ENCODE results near the gene ADGRD2. TPM values are rescaled to one million over a fixed set of nuclear protein-coding genes. Genes with fewer than 3 reads are reported as not detected.

Gene ADGRD2
- total RNA-seq, 1 experiment from 2014 or later = 1.5 TPM

- H2BK120ac ChIP-seq (ENCODE audit: low read depth, low read length, poor library complexity, severe bottlenecking) = no peak overlapping the region
- H3K36me3 Mint-ChIP-seq (ENCODE audit: insufficient read depth in 1 of 3, low read depth in 3 of 3) = peaks cover 29 to 38% (median 32%) of the 10 kb centered on the region in 3 experiments
- H3K79me2 ChIP-seq (ENCODE audit: insufficient read depth, low read length) = no peaks in the 10 kb centered on the region
- peaks cover 2% of the 10 kb centered on the region for H3K23me2 ChIP-seq (ENCODE audit: insufficient read length, low read depth, low read length, poor library complexity, severe bottlenecking)
- no peak overlapping the region for H4K91ac ChIP-seq (ENCODE audit: insufficient read length, low read depth, low read length)
- H3K23ac ChIP-seq (ENCODE audit: insufficient read length, low read depth, low read length) = no peak overlapping the region
- DNase-seq = no peak
- H3K4me1 Mint-ChIP-seq = peaks cover 14 to 19% of the 10 kb centered on the region in 2 experiments
- no peak overlapping the region for H3K14ac ChIP-seq (ENCODE audit: insufficient read depth, low read length)
- no peak overlapping the region for H3K9ac ChIP-seq (ENCODE audit: extremely low read depth, insufficient read length, low read length)
- no peak overlapping the region for H2BK5ac ChIP-seq (ENCODE audit: insufficient read length, low read length)
- H2BK12ac ChIP-seq (ENCODE audit: insufficient read length, low read depth, low read length) = no peak overlapping the region
- H3K18ac ChIP-seq (ENCODE audit: insufficient read length, low read depth, low read length) = no peak overlapping the region
- H2BK15ac ChIP-seq (ENCODE audit: low read depth, low read length) = no peak overlapping the region
- H4K5ac ChIP-seq (ENCODE audit: insufficient read length, low read depth, low read length) = no peak overlapping the region
- TF ChIP-seq, protein P1, sequence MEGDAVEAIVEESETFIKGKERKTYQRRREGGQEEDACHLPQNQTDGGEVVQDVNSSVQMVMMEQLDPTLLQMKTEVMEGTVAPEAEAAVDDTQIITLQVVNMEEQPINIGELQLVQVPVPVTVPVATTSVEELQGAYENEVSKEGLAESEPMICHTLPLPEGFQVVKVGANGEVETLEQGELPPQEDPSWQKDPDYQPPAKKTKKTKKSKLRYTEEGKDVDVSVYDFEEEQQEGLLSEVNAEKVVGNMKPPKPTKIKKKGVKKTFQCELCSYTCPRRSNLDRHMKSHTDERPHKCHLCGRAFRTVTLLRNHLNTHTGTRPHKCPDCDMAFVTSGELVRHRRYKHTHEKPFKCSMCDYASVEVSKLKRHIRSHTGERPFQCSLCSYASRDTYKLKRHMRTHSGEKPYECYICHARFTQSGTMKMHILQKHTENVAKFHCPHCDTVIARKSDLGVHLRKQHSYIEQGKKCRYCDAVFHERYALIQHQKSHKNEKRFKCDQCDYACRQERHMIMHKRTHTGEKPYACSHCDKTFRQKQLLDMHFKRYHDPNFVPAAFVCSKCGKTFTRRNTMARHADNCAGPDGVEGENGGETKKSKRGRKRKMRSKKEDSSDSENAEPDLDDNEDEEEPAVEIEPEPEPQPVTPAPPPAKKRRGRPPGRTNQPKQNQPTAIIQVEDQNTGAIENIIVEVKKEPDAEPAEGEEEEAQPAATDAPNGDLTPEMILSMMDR (conservative IDR thresholded peaks at IDR 0.05) = no peak
- H2BK20ac ChIP-seq (ENCODE audit: low read depth, low read length, poor library complexity, severe bottlenecking) = no peak overlapping the region
- no peaks in the 10 kb centered on the region for H3K9me3 ChIP-seq (ENCODE audit: control insufficient read depth, low read depth, low read length)
- H2AFZ ChIP-seq (ENCODE audit: low read length) = no peak overlapping the region
- H2AK5ac ChIP-seq (ENCODE audit: insufficient read length, low read length) = no peak overlapping the region
- H3T11ph ChIP-seq (ENCODE audit: low read length) = no peak overlapping the region
- no peak overlapping the region for H3K27ac ChIP-seq (ENCODE audit: insufficient read length, low read depth, low read length)
- no peak overlapping the region for H3K56ac ChIP-seq (ENCODE audit: insufficient read length, low read depth, low read length)
- no peak overlapping the region for H3K4ac ChIP-seq (ENCODE audit: low read depth, low read length)
- H3K4me2 ChIP-seq (ENCODE audit: insufficient read depth, insufficient read length, low read length) = no peak overlapping the region
- no peak overlapping the region for H3K27ac Mint-ChIP-seq
- H4K20me1 ChIP-seq (ENCODE audit: control insufficient read depth, insufficient read depth, insufficient read length) = no peaks in the 10 kb centered on the region
- H3K79me1 ChIP-seq (ENCODE audit: insufficient read depth, low read depth, low read length, poor library complexity, severe bottlenecking) = no peaks in the 10 kb centered on the region
- no peak overlapping the region for H3K4me3 Mint-ChIP-seq
- H3K9me3 Mint-ChIP-seq = no peaks in the 10 kb centered on the region; a peak in 1 of 5 replicates
- H4K8ac ChIP-seq (replicated peaks; ENCODE audit: insufficient read length, low read depth, low read length) = no peak overlapping the region
- no CpG with 5 or more reads among the region's 7 CpGs for WGBS (ENCODE audit: extremely low coverage, insufficient read length, low lambda C conversion rate)
- H3K27me3 ChIP-seq (ENCODE audit: insufficient read depth, low read length) = no peaks in the 10 kb centered on the region
- no peaks in the 10 kb centered on the region for H3K4me1 ChIP-seq (ENCODE audit: insufficient read depth, low read length)
- no peaks in the 10 kb centered on the region; the same call in 1 of the 2 replicates for H3K27me3 Mint-ChIP-seq (ENCODE audit: low read depth)
These were observed 67.9 kb downstream of the ADGRD2 start for GRCh38 chr9:124518116-124518515.

Measured in H9 (cell line).